ENCODE results near the gene SLC38A2.

GRCh38 chr12:46318037-46318436, 54.5 kb downstream of the SLC38A2 start:
- TF ChIP-seq HMGXB4 (CRISPR knock-in tag; IDR thresholded peaks at IDR 0.05) = no peak
- TF ChIP-seq ERG (CRISPR knock-in tag; IDR thresholded peaks at IDR 0.05) = no peak
- no peak for TF ChIP-seq CTCF (IDR thresholded peaks at IDR 0.05)
- TF ChIP-seq MLX (CRISPR knock-in tag; IDR thresholded peaks at IDR 0.05) = no peak
- no peak for TF ChIP-seq MAX (CRISPR knock-in tag; IDR thresholded peaks at IDR 0.05)
- no peak for TF ChIP-seq ATF2 (CRISPR knock-in tag; IDR thresholded peaks at IDR 0.05; ENCODE audit: borderline replicate concordance, low read depth)
- TF ChIP-seq FOXK1 (CRISPR knock-in tag; IDR thresholded peaks at IDR 0.05) = no peak
